Sigmoid colon (tissue), 7 donors: ENCODE results near the gene SLF2. TPM values are rescaled to one million over a fixed set of nuclear protein-coding genes. Genes with fewer than 3 reads are reported as not detected.

Experiments used
- DNase-seq: peaks from one replicate; pipeline ENCODE4 v3.0.0-alpha.2; 2019
- H3K27ac ChIP-seq, 4 donors: fragments of 200-600 bp; sonication (generic); one replicate each; pipeline ENCODE4 v1.5.1; 2016 to 2019; ENCODE audit warnings: mild to moderate bottlenecking in 1 of 4
- H3K27me3 ChIP-seq, 3 donors: fragments of 200-600 bp; sonication (generic); one replicate each; pipeline ENCODE4 v1.5.1; 2019; ENCODE audit warnings: mild to moderate bottlenecking in 1 of 3
- H3K36me3 ChIP-seq, 4 donors: fragments of 200-600 bp; sonication (generic); one replicate each; pipeline ENCODE4 v1.5.1; 2016 to 2019
- H3K4me1 ChIP-seq, 4 donors: fragments of 200-600 bp; sonication (generic); one replicate each; pipeline ENCODE4 v1.5.1; 2017 to 2019
- H3K4me3 ChIP-seq, 4 donors: fragments of 200-600 bp; sonication (generic); one replicate each; pipeline ENCODE4 v1.5.1; 2017 to 2019; ENCODE audit warnings: mild to moderate bottlenecking in 2 of 4, moderate library complexity in 1 of 4
- H3K9me3 ChIP-seq, 4 donors: fragments of 200-600 bp in 3 of 4; sonication (generic) in 3 of 4; one replicate each; pipeline versions ENCODE4 v1.5.1 to v1.6.1; 2013 to 2019
- CTCF ChIP-seq, 4 experiments: fragments of 450-650 bp in 3 of 4; fragments of 200-600 bp in 1 of 4; IDR thresholded peaks; one replicate each; pipeline ENCODE4 v1.5.1; 2016 to 2019; ENCODE audit warnings: antibody characterized with exemption in 4 of 4, mild to moderate bottlenecking in 3 of 4, moderate library complexity in 2 of 4
- EP300 ChIP-seq, 4 donors: sonication (generic); formaldehyde crosslinking; IDR thresholded peaks; one replicate each; pipeline ENCODE4 v1.6.1; 2017; ENCODE audit warnings: antibody characterized with exemption in 4 of 4
- POLR2A ChIP-seq, 2 donors: fragments of 450-650 bp; IDR thresholded peaks; one replicate each; pipeline ENCODE4 v1.6.1; 2016; ENCODE audit warnings: antibody characterized with exemption in 2 of 2, mild to moderate bottlenecking in 2 of 2, moderate library complexity in 2 of 2
- POLR2AphosphoS5 ChIP-seq, 4 donors: sonication (generic); formaldehyde crosslinking; IDR thresholded peaks; one replicate each; pipeline ENCODE4 v1.6.1; 2017; ENCODE audit warnings: antibody characterized with exemption in 4 of 4
- WGBS, 2 donors: extraction: QIAGEN DNeasy Blood & Tissue Kit; methylation state at CpG; one replicate each; pipeline ENCODE4 v1.1.7; 2013; 5-methylcytosine and 5-hydroxymethylcytosine counted together
- intact Hi-C: fragments of 100-400 bp; cut with DNase I; formaldehyde crosslinking; loops from one replicate; pipeline ENCODE4 v1.15.1; 2023
- polyA plus RNA-seq, 3 donors: library from polyadenylated mRNA; stranded (reverse); fragments of 200-250 nt; gene quantifications; one replicate each; pipeline ENCODE4 v1.2.3, GENCODE V29; 2013
- total RNA-seq, 4 donors: library from RNA; depleted of rRNA; stranded (reverse); fragments of >200 nt; gene quantifications; one replicate each; pipeline ENCODE4 v1.1.0, GENCODE V29; 2016
- donor health status: healthy with polysubstance abuse.
- donor health status: Bipolar disorder and iron deficiency.
- donor health status: healthy.

The SLF2 gene
- total and polyA plus RNA-seq, 7 donors, result 3.2 to 49.9 (median 31.8) TPM

- intact Hi-C loops, result no loop called here
- H3K27ac ChIP-seq, result peak overlapping the region in 3 of 4 donors; percentile 39 to 61 (median 58)
- H3K27me3 ChIP-seq, result no peaks in the 10 kb centered on the region
- H3K36me3 ChIP-seq, result no peaks in the 10 kb centered on the region
- TF ChIP-seq POLR2A (IDR thresholded peaks at IDR 0.05) (no peak), POLR2AphosphoS5 (IDR thresholded peaks at IDR 0.05) (peak in 3 of 4 donors; percentile 20 to 54 (median 51))
- peak; percentile 75 for DNase-seq
- peaks cover 0 to 8% (median 0%) of the 10 kb centered on the region in 4 donors for H3K4me1 ChIP-seq
- no peaks in the 10 kb centered on the region for H3K9me3 ChIP-seq
- WGBS, 2 donors, result 57 to 78% methylated on average over 6 of the region's 6 CpGs
- H3K4me3 ChIP-seq, result no peak overlapping the region
These were observed 25.8 kb upstream of the SLF2 start for GRCh38 chr10:100886963-100887362.

GRCh38 chr10:100887761-100888296, 24.9 kb upstream of the SLF2 start:
- intact Hi-C loops, result no loop called here
- peaks cover 0 to 8% (median 0%) of the 10 kb centered on the region in 4 donors for H3K4me1 ChIP-seq
- TF ChIP-seq EP300 (IDR thresholded peaks at IDR 0.05) (no peak), CTCF (IDR thresholded peaks at IDR 0.05) (no peak), POLR2AphosphoS5 (IDR thresholded peaks at IDR 0.05) (no peak), POLR2A (IDR thresholded peaks at IDR 0.05) (no peak)
- no peaks in the 10 kb centered on the region for H3K9me3 ChIP-seq
- no peaks in the 10 kb centered on the region for H3K27me3 ChIP-seq
- no peak overlapping the region for H3K4me3 ChIP-seq
- 92 to 93% methylated on average over 14 of the region's 14 CpGs for WGBS, 2 donors
- no peak for DNase-seq
- H3K27ac ChIP-seq, result peak overlapping the region in 1 of 4 donors; percentile 58
- H3K36me3 ChIP-seq, result no peaks in the 10 kb centered on the region

- TF ChIP-seq POLR2A (IDR thresholded peaks at IDR 0.05) (no peak), EP300 (IDR thresholded peaks at IDR 0.05) (no peak), POLR2AphosphoS5 (IDR thresholded peaks at IDR 0.05) (no peak), CTCF (IDR thresholded peaks at IDR 0.05) (no peak)
- no peak for DNase-seq
- Histone ChIP-seq H3K9me3 (no peaks in the 10 kb centered on the region), H3K36me3 (no peaks in the 10 kb centered on the region), H3K4me1 (peaks cover 0 to 8% (median 0%) of the 10 kb centered on the region in 4 donors), H3K4me3 (no peak overlapping the region), H3K27me3 (peaks cover 0 to 4% (median 0%) of the 10 kb centered on the region in 3 donors), H3K27ac (no peak overlapping the region)
- WGBS, 2 donors, result 50 to 58% methylated on average over 3 of the region's 3 CpGs
- intact Hi-C loops, result no loop called here
These were observed 23.8 kb upstream of the SLF2 start for GRCh38 chr10:100888957-100889356.

GRCh38 chr10:100889546-100889945, 23.2 kb upstream of the SLF2 start:
- no peak for TF ChIP-seq EP300 (IDR thresholded peaks at IDR 0.05)
- H3K4me3 ChIP-seq, result no peak overlapping the region
- no peaks in the 10 kb centered on the region for H3K36me3 ChIP-seq
- intact Hi-C loops, result no loop called here
- H3K9me3 ChIP-seq, result no peaks in the 10 kb centered on the region
- WGBS, 2 donors, result 68% methylated on average over 4 of the region's 4 CpGs
- peak overlapping the region in 2 of 4 donors; percentile 15 to 31 for H3K27ac ChIP-seq
- H3K27me3 ChIP-seq, result peaks cover 0 to 4% (median 4%) of the 10 kb centered on the region in 3 donors
- H3K4me1 ChIP-seq, result peaks cover 0 to 8% (median 0%) of the 10 kb centered on the region in 4 donors
- no peak for DNase-seq

- Histone ChIP-seq H3K4me3 (no peak overlapping the region), H3K27ac (peak overlapping the region in 2 of 4 donors; percentile 15 to 31), H3K4me1 (peaks cover 0 to 8% (median 0%) of the 10 kb centered on the region in 4 donors), H3K9me3 (no peaks in the 10 kb centered on the region), H3K36me3 (no peaks in the 10 kb centered on the region), H3K27me3 (peaks cover 0 to 10% (median 8%) of the 10 kb centered on the region in 3 donors)
- TF ChIP-seq EP300 (IDR thresholded peaks at IDR 0.05) (no peak), POLR2A (IDR thresholded peaks at IDR 0.05) (no peak), POLR2AphosphoS5 (IDR thresholded peaks at IDR 0.05) (no peak), CTCF (IDR thresholded peaks at IDR 0.05) (no peak)
- intact Hi-C loops, result no loop called here
- WGBS, 2 donors, result 75 to 81% methylated on average over 6 of the region's 6 CpGs
- DNase-seq, result no peak
These were observed 22.6 kb upstream of the SLF2 start for GRCh38 chr10:100890141-100890672.
